A673 (cell line): ENCODE results near the gene POU3F3. TPM values are rescaled to one million over a fixed set of nuclear protein-coding genes. Genes with fewer than 3 reads are reported as not detected.

Experiments used
- BruUV-seq: library from RNA; stranded (reverse); fragments of 400-500 nt; replicated peaks from 2 replicates; lab custom pipeline; 2021; lab: Mats Ljungman, UMichigan
- CTCF ChIA-PET: fragments of 300-600 bp; sonication (Branson Sonifier 250); formaldehyde crosslinking; loops from one replicate; lab custom pipeline; 2022; ENCODE audit warnings: antibody characterized with exemption; lab: Charles Lee
- POLR2A ChIA-PET: fragments of 300-600 bp; sonication (Branson Sonifier 250); formaldehyde crosslinking; loops from one replicate; lab custom pipeline; 2022; ENCODE audit warnings: antibody characterized with exemption; ENCODE audit not compliant: low non-redundant PET; lab: Charles Lee
- DNase-seq: peaks from one replicate; pipeline ENCODE4 v3.0.0-alpha.2; 2015; ENCODE audit warnings: low spot score
- H3K27ac ChIP-seq: fragments of 200-600 bp; sonication (generic); 2 replicates; pipeline ENCODE4 v1.5.1; 2016; ENCODE audit warnings: mixed run types, low read depth, mild to moderate bottlenecking, mixed read lengths, antibody characterized with exemption, low read length; ENCODE audit not compliant: poor library complexity, severe bottlenecking
- H3K27me3 ChIP-seq: fragments of 200-600 bp; sonication (generic); replicated peaks from 2 replicates; pipeline ENCODE4 v1.6.1; 2017; ENCODE audit warnings: mixed run types, low read depth, mild to moderate bottlenecking, mixed read lengths, antibody characterized with exemption, low read length; ENCODE audit not compliant: insufficient read depth, poor library complexity
- H3K36me3 ChIP-seq: fragments of 200-600 bp; sonication (generic); 2 replicates; pipeline ENCODE4 v1.6.1; 2016; ENCODE audit warnings: mixed run types, mild to moderate bottlenecking, mixed read lengths, antibody characterized with exemption, low read length; ENCODE audit not compliant: insufficient read depth, poor library complexity, severe bottlenecking
- H3K4me1 ChIP-seq: fragments of 200-600 bp; sonication (generic); 2 replicates; pipeline ENCODE4 v1.6.1; 2017; ENCODE audit warnings: mixed run types, mild to moderate bottlenecking, mixed read lengths, antibody characterized with exemption, low read length; ENCODE audit not compliant: insufficient read depth, poor library complexity, severe bottlenecking
- H3K4me3 ChIP-seq: fragments of 200-600 bp; sonication (generic); 2 replicates; pipeline ENCODE4 v1.5.1; 2016; ENCODE audit warnings: low read depth, mixed run types, mild to moderate bottlenecking, mixed read lengths, low read length; ENCODE audit not compliant: poor library complexity, severe bottlenecking
- H3K9me3 ChIP-seq: fragments of 200-600 bp; sonication (generic); 2 replicates; pipeline ENCODE4 v1.6.1; 2016; ENCODE audit warnings: mixed run types, low read depth, mild to moderate bottlenecking, mixed read lengths, antibody characterized with exemption, low read length; ENCODE audit not compliant: poor library complexity, severe bottlenecking
- CTCF ChIP-seq: fragments of 300-800, 200-600 bp; sonication (generic); conservative IDR thresholded peaks from 2 replicates; pipeline ENCODE4 v1.5.1; 2017; ENCODE audit warnings: low read depth, mild to moderate bottlenecking, antibody characterized with exemption, low read length, moderate library complexity, mixed read lengths
- EZH2 ChIP-seq: fragments of 200-600 bp; sonication (generic); IDR thresholded peaks from 2 replicates; pipeline ENCODE4 v1.6.1; 2017; ENCODE audit warnings: borderline replicate concordance, low read depth, mild to moderate bottlenecking, mixed read lengths, antibody characterized with exemption, low read length; ENCODE audit not compliant: poor library complexity, severe bottlenecking
- intact Hi-C: fragments of 100-400 bp; cut with micrococcal nuclease; formaldehyde crosslinking; loops from one replicate; pipeline ENCODE4 v1.10.0; 2022; ENCODE audit not compliant: unreplicated experiment
- total RNA-seq: library from RNA; stranded (reverse); gene quantifications from 2 replicates; pipeline ENCODE4 v1.2.3, GENCODE V29; 2021

POU3F3 gene
- total RNA-seq, 1 experiment from 2014 or later = not detected

DNA sequence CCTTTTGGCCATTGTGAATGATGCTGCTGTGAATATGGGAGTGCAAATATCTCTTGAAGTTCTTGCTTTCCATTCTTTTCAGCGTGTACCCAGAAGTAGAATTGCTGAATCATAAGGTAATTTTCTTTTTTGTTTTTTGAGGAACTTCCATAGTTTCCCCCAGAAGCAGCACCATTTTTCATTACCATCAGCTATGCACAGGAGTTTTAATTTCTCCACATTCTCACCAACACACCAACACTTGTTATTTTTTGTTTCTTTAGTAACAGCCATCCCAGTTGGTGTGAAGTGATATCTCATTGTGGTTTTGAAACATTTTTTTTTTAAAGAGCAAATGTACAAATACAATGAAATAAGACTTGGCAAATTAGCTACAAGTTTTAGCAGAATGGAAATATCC, 21.3 kb downstream of the POU3F3 start:
- H3K27me3 ChIP-seq = peaks cover 33% of the 10 kb centered on the region
- CTCF ChIA-PET = no interaction called here
- no peaks in the 10 kb centered on the region for H3K4me1 ChIP-seq
- H3K4me3 ChIP-seq = no peak overlapping the region
- intact Hi-C loops = no loop called here
- BruUV-seq = no TSS peak
- H3K36me3 ChIP-seq = no peaks in the 10 kb centered on the region
- POLR2A ChIA-PET = no interaction called here
- no peak overlapping the region for H3K27ac ChIP-seq
- DNase-seq = no peak
- H3K9me3 ChIP-seq = no peaks in the 10 kb centered on the region
- TF ChIP-seq CTCF (no peak), EZH2 (no peak)

DNA sequence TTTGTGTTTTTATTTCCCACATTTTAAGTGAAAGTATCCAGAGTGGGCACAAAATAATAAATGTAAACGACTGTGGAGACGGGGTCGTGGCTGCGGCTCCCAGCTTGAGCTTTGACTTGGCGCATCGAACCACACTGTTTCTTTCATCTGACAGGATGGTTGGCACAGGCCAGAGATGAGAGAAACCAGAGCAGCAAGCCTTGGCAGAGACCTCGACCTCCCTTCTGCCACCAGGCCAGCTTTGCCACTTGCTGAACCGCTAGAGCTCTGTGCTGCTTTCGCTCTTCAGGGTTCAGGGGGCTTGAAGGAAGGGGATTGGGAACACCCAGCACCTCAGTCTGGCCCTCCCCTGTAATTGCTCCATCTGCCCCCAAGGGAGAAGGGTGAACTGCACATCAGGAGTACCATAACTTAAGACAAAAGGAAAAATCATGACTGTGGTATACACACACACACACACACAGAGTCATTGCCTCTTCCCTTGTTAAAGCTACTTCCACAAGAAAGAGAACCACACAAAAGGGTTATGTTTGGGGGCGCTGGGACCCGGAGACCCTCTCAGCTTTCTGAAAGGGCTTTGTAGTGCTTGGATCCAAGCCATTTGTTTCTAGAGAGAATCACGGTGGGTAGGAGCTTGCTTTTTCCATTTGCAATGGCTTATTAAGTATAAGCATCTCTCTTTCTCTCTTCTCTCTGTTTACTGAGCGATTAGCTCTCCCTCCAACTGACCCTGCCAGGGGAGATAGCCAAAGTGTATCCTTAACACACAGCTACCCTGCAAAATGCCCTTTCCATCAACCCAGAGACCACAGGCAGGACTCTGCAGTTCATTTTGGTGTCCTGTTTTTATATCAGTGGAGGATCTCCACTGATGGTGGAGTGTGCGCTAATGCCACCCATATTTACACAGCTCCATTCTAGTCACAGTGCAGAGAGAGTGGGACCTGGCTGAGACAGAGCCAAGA, 23.0 kb downstream of the POU3F3 start:
- ChIA-PET CTCF (no interaction called here), POLR2A (no interaction called here)
- Histone ChIP-seq H3K4me1 (no peaks in the 10 kb centered on the region), H3K4me3 (no peak overlapping the region), H3K9me3 (no peaks in the 10 kb centered on the region), H3K27ac (no peak overlapping the region), H3K27me3 (peaks cover 21% of the 10 kb centered on the region), H3K36me3 (no peaks in the 10 kb centered on the region)
- intact Hi-C loops = no loop called here
- no peak for DNase-seq
- TF ChIP-seq CTCF (no peak), EZH2 (no peak)
- no TSS peak for BruUV-seq

DNA sequence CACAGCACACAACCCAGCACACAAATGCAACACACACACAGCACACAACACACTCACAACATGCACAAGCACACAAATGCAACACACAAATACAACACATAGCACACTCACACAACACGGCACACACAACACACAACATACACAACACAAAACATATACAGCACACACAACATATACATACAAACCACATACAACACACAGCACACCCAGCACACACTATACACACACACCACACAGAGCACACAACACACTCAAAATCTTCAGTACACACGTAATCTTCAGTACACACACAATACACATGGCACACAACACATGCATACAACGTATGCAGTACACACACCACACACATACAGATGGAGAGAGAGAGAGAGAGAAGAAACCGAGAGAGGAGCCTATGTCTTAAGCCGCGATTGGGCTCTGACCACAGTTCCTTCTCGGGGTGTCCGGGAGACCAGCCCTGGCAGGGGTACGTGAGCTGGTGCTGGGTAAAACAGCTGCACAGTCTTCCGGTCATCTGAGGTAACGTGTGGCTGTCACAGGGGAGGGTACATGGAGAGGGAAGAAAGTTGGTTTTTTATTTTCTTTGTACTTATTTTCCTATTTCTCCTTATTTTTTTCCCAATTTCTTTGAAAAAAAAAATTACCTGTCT, 25.1 kb downstream of the POU3F3 start:
- intact Hi-C loops = no loop called here
- Histone ChIP-seq H3K9me3 (no peaks in the 10 kb centered on the region), H3K4me1 (no peaks in the 10 kb centered on the region), H3K27me3 (peaks cover 8% of the 10 kb centered on the region), H3K4me3 (no peak overlapping the region), H3K36me3 (no peaks in the 10 kb centered on the region), H3K27ac (no peak overlapping the region)
- ChIA-PET CTCF (no interaction called here), POLR2A (no interaction called here)
- BruUV-seq = no TSS peak
- DNase-seq = no peak
- no peak for TF ChIP-seq EZH2
- no peak for TF ChIP-seq CTCF
